Neural cell (in vitro differentiated cells): ENCODE results near the gene SHROOM2. TPM values are rescaled to one million over a fixed set of nuclear protein-coding genes. Genes with fewer than 3 reads are reported as not detected.

Source experiments
- H2AFZ ChIP-seq: fragments of 200-600, 300-800 bp; sonication (generic), shearing (Covaris generic); 2 replicates; pipeline ENCODE4 v1.6.0; 2014; ENCODE audit warnings: low read depth, mild to moderate bottlenecking, antibody characterized with exemption, low read length, moderate library complexity
- H3F3A ChIP-seq: fragments of 200-600 bp; shearing (Covaris generic); 2 replicates; pipeline ENCODE4 v1.6.1; 2016; ENCODE audit warnings: mild to moderate bottlenecking, moderate library complexity, mixed read lengths, antibody characterized with exemption, low read length; ENCODE audit not compliant: insufficient read depth, poor library complexity, severe bottlenecking
- H3K27ac ChIP-seq: fragments of 200-600, 300-800 bp; sonication (generic), shearing (Covaris generic); 2 replicates; pipeline ENCODE4 v1.5.1; 2014; ENCODE audit warnings: mild to moderate bottlenecking, low read length, moderate library complexity
- H3K27me3 ChIP-seq: fragments of 300-800, 200-600 bp; sonication (generic), shearing (Covaris generic); 2 replicates; pipeline ENCODE4 v1.6.0; 2014; ENCODE audit warnings: mild to moderate bottlenecking, low read depth, low read length, moderate library complexity; ENCODE audit not compliant: insufficient read depth
- H3K36me3 ChIP-seq: fragments of 300-800, 200-600 bp; sonication (generic), shearing (Covaris generic); 2 replicates; pipeline ENCODE4 v1.5.1; 2014; ENCODE audit warnings: mild to moderate bottlenecking, antibody characterized with exemption, low read length, moderate library complexity; ENCODE audit not compliant: insufficient read depth
- H3K4me2 ChIP-seq: fragments of 300-800, 200-600 bp; sonication (generic), shearing (Covaris generic); 2 replicates; pipeline ENCODE4 v1.6.0; 2014; ENCODE audit warnings: mild to moderate bottlenecking, low read length
- H3K4me3 ChIP-seq: fragments of 300-800, 200-600 bp; sonication (generic), shearing (Covaris generic); 2 replicates; pipeline ENCODE4 v1.5.1; 2014; ENCODE audit warnings: mild to moderate bottlenecking, low read length, moderate library complexity
- H3K79me2 ChIP-seq: fragments of 200-600 bp; shearing (Covaris generic); replicated peaks from 2 replicates; pipeline ENCODE4 v1.6.0; 2014; ENCODE audit warnings: mild to moderate bottlenecking, low read length, moderate library complexity; ENCODE audit not compliant: insufficient read depth
- H3K9ac ChIP-seq: fragments of 300-800, 200-600 bp; sonication (generic), shearing (Covaris generic); 2 replicates; pipeline ENCODE4 v1.6.1; 2016; ENCODE audit warnings: mild to moderate bottlenecking, low read length, mixed read lengths
- H3K9me2 ChIP-seq: fragments of 200-600 bp; shearing (Covaris generic); 2 replicates; pipeline ENCODE4 v1.6.1; 2016; ENCODE audit warnings: mild to moderate bottlenecking, low read length, mixed read lengths; ENCODE audit not compliant: insufficient read depth
- H3K9me3 ChIP-seq: fragments of 200-600, 300-800 bp; sonication (generic), shearing (Covaris generic); 2 replicates; pipeline ENCODE4 v1.6.1; 2016; ENCODE audit warnings: mild to moderate bottlenecking, mixed run types, low read length, moderate library complexity, mixed read lengths
- H4K20me1 ChIP-seq: fragments of 200-600 bp; shearing (Covaris generic); 2 replicates; pipeline ENCODE4 v1.6.1; 2016; ENCODE audit warnings: mild to moderate bottlenecking, mixed run types; ENCODE audit not compliant: insufficient read depth
- EP300 ChIP-seq: fragments of 450-650 bp; conservative IDR thresholded peaks from 2 replicates; pipeline ENCODE4 v1.6.1; 2014; ENCODE audit warnings: antibody characterized with exemption, mild to moderate bottlenecking, moderate library complexity; ENCODE audit not compliant: poor library complexity, severe bottlenecking
- EZH2 ChIP-seq: fragments of 200-600, 300-800 bp; shearing (Covaris generic), sonication (generic); IDR thresholded peaks from 2 replicates; pipeline ENCODE4 v1.6.1; 2014; ENCODE audit warnings: antibody characterized with exemption, low read length, borderline replicate concordance, mild to moderate bottlenecking; ENCODE audit not compliant: insufficient read depth, poor library complexity, severe bottlenecking
- MXI1 ChIP-seq: fragments of 450-650 bp; conservative IDR thresholded peaks from 2 replicates; pipeline ENCODE4 v1.6.1; 2014; ENCODE audit warnings: antibody characterized with exemption, mild to moderate bottlenecking; ENCODE audit not compliant: poor library complexity, severe bottlenecking
- POLR2AphosphoS5 ChIP-seq: IDR thresholded peaks from 2 replicates; pipeline ENCODE4 v1.6.1; 2012
- RAD21 ChIP-seq: fragments of 450-650 bp; conservative IDR thresholded peaks from 2 replicates; pipeline ENCODE4 v1.6.1; 2014; ENCODE audit warnings: antibody characterized with exemption, mild to moderate bottlenecking, moderate library complexity
- SMC3 ChIP-seq: fragments of 450-650 bp; conservative IDR thresholded peaks from 2 replicates; pipeline ENCODE4 v1.6.1; 2014; ENCODE audit warnings: antibody characterized with exemption, mild to moderate bottlenecking, moderate library complexity; ENCODE audit not compliant: poor library complexity
- TAF1 ChIP-seq: IDR thresholded peaks from 2 replicates; pipeline ENCODE4 v1.6.1; 2012; ENCODE audit warnings: low read depth
- polyA plus RNA-seq: library from polyadenylated mRNA; depleted of rRNA; stranded (reverse); fragments of >200 nt; gene quantifications from 2 replicates; pipeline ENCODE4 v1.2.3, GENCODE V29; 2014
- TF ChIP-seq, protein P1 (sequence below): fragments of 450-650 bp; IDR thresholded peaks from 2 replicates; pipeline ENCODE4 v1.5.1; 2014; ENCODE audit warnings: antibody characterized with exemption, mild to moderate bottlenecking, moderate library complexity; ENCODE audit not compliant: poor library complexity, severe bottlenecking
- TF ChIP-seq, protein P2 (sequence below): IDR thresholded peaks from 2 replicates; pipeline ENCODE4 v1.6.1; 2012; ENCODE audit warnings: borderline replicate concordance

The SHROOM2 gene
- polyA plus RNA-seq, 1 donor from 2014 or later = 9.2 TPM

- no peak overlapping the region for H2AFZ ChIP-seq
- H3K9ac ChIP-seq = peak overlapping the region; percentile 50
- H3K9me3 ChIP-seq = no peaks in the 10 kb centered on the region
- no peaks in the 10 kb centered on the region for H3K36me3 ChIP-seq
- no peaks in the 10 kb centered on the region for H4K20me1 ChIP-seq
- no peak overlapping the region for H3K4me2 ChIP-seq
- H3K27me3 ChIP-seq = no peaks in the 10 kb centered on the region
- peak overlapping the region; percentile 66 for H3K4me3 ChIP-seq
- no peaks in the 10 kb centered on the region for H3F3A ChIP-seq
- H3K79me2 ChIP-seq = no peaks in the 10 kb centered on the region
- no peak overlapping the region for H3K27ac ChIP-seq
- H3K9me2 ChIP-seq = no peaks in the 10 kb centered on the region
- TF ChIP-seq SMC3 (no peak), EP300 (no peak), POLR2AphosphoS5 (no peak)
- TF ChIP-seq, protein P1, sequence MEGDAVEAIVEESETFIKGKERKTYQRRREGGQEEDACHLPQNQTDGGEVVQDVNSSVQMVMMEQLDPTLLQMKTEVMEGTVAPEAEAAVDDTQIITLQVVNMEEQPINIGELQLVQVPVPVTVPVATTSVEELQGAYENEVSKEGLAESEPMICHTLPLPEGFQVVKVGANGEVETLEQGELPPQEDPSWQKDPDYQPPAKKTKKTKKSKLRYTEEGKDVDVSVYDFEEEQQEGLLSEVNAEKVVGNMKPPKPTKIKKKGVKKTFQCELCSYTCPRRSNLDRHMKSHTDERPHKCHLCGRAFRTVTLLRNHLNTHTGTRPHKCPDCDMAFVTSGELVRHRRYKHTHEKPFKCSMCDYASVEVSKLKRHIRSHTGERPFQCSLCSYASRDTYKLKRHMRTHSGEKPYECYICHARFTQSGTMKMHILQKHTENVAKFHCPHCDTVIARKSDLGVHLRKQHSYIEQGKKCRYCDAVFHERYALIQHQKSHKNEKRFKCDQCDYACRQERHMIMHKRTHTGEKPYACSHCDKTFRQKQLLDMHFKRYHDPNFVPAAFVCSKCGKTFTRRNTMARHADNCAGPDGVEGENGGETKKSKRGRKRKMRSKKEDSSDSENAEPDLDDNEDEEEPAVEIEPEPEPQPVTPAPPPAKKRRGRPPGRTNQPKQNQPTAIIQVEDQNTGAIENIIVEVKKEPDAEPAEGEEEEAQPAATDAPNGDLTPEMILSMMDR = peak; percentile 18
- TF ChIP-seq, protein P2, sequence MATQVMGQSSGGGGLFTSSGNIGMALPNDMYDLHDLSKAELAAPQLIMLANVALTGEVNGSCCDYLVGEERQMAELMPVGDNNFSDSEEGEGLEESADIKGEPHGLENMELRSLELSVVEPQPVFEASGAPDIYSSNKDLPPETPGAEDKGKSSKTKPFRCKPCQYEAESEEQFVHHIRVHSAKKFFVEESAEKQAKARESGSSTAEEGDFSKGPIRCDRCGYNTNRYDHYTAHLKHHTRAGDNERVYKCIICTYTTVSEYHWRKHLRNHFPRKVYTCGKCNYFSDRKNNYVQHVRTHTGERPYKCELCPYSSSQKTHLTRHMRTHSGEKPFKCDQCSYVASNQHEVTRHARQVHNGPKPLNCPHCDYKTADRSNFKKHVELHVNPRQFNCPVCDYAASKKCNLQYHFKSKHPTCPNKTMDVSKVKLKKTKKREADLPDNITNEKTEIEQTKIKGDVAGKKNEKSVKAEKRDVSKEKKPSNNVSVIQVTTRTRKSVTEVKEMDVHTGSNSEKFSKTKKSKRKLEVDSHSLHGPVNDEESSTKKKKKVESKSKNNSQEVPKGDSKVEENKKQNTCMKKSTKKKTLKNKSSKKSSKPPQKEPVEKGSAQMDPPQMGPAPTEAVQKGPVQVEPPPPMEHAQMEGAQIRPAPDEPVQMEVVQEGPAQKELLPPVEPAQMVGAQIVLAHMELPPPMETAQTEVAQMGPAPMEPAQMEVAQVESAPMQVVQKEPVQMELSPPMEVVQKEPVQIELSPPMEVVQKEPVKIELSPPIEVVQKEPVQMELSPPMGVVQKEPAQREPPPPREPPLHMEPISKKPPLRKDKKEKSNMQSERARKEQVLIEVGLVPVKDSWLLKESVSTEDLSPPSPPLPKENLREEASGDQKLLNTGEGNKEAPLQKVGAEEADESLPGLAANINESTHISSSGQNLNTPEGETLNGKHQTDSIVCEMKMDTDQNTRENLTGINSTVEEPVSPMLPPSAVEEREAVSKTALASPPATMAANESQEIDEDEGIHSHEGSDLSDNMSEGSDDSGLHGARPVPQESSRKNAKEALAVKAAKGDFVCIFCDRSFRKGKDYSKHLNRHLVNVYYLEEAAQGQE = no peak
Observed at GRCh38 chrX:9785254-9785943, 830 bp upstream of the SHROOM2 start.

DNA sequence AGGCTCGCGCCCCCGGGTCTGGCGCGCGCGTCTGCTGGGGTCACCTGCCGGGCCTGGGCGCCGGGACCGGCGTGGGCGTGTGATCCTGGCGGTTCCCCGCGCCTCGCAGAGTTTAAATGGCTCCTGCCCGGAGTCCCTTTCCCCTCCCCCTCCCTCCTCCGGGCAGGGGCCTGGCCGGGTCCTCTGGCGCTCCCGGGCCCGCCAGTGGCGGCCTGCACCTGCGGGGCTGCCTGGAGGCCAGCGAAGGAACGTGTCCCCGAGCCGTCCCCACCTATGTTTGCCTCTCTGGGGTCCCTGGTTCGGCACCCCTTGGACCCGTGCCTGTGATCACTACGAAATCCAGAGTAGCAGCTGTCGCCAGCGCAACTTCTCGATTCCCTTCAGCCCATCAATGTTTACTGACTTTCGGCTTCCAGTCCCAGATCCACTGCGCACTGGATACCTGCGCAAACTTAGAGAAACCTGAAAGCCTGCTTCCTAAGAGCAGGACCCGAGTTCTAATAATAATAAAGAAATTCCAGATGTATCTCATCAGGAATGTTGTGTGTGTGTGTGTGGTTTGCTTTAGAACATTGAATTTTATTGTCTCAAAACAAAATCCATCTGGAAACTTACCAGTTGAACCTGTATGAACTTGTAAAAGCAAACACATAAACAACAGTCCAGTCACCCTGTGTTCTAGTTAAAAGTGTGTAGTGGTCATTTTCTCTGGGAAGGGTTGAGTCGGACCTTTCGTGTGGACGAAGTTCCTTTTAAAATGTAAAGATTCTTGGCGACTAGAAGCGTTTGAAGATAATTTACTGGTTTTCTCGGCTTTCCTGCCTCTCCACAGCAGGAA lies 788 bp downstream of the SHROOM2 start:
- Histone ChIP-seq H3K9ac (no peak overlapping the region), H2AFZ (no peak overlapping the region), H3K4me3 (peak overlapping the region; percentile 66), H3K36me3 (no peaks in the 10 kb centered on the region), H3K27me3 (no peaks in the 10 kb centered on the region), H4K20me1 (no peaks in the 10 kb centered on the region), H3K27ac (no peak overlapping the region), H3K79me2 (no peaks in the 10 kb centered on the region), H3K9me3 (no peaks in the 10 kb centered on the region), H3K9me2 (no peaks in the 10 kb centered on the region), H3K4me2 (no peak overlapping the region), H3F3A (no peaks in the 10 kb centered on the region)
- TF ChIP-seq, protein P2 = no peak
- no peak for TF ChIP-seq SMC3
- TF ChIP-seq MXI1 = no peak
- no peak for TF ChIP-seq TAF1
- TF ChIP-seq RAD21 = no peak
- TF ChIP-seq EZH2 = no peak
- no peak for TF ChIP-seq POLR2AphosphoS5
- no peak for TF ChIP-seq EP300
- TF ChIP-seq, protein P1 = no peak
